Posterior cingulate gyrus (tissue), 11 donors: ENCODE data around the gene C10orf120.

Source experiments
- DNase-seq, 10 donors: peaks; one replicate each; pipeline versions ENCODE4 v3.0.0 to v3.0.0-alpha.2; 2020 to 2021; ENCODE audit warnings: mixed read lengths in 3 of 10
- intact Hi-C: fragments of 100-400 bp; cut with DNase I; formaldehyde crosslinking; loops from one replicate; pipeline ENCODE4 v1.15.1; 2023

C10orf120 gene

GRCh38 chr10:122699796-122700455, at the start of gene C10orf120:
Gene C10orf120, minus strand, starts transcription at chr10:122699846. Its CDS starts 56 bp downstream, at chr10:122699790.
- no peak for DNase-seq
- intact Hi-C loops, result loop anchor here (5.0 kb wide), 1 partner anchor 358 kb away; no protein-coding TSS in a partner anchor

- intact Hi-C loops, result no loop called here
- DNase-seq, result no peak
These were observed 48.9 kb upstream of the C10orf120 start for GRCh38 chr10:122748496-122748895.

- intact Hi-C loops, result no loop called here
These were observed 46.8 kb upstream of the C10orf120 start for GRCh38 chr10:122746408-122746807.

GRCh38 chr10:122744257-122744656, 44.6 kb upstream of the C10orf120 start:
- intact Hi-C loops, result no loop called here
- no peak for DNase-seq

More at GRCh38 chr10:122746408-122746807, 46.8 kb upstream of the C10orf120 start:
- DNase-seq, result no peak

DNA sequence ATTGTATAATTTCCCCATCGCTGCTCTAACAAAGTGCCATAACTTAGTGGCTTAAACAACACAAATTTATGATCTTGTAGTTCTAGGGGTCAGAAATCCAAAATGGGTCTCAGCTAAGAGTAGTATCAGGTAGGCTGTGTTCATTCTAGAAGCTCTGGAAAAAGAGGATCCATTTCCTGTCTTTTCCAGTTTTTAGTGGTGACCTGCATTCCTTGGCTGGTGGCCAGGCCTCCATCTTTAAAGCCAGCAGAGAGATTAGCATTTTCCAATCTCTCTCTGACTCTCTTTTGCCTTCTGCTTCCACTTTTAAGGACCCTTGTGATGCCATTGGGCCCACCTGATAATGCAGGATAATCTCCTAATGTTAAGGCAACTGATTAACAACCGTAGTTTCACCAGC, 41.0 kb upstream of the C10orf120 start:
- intact Hi-C loops, result no loop called here
- DNase-seq, result no peak

DNA sequence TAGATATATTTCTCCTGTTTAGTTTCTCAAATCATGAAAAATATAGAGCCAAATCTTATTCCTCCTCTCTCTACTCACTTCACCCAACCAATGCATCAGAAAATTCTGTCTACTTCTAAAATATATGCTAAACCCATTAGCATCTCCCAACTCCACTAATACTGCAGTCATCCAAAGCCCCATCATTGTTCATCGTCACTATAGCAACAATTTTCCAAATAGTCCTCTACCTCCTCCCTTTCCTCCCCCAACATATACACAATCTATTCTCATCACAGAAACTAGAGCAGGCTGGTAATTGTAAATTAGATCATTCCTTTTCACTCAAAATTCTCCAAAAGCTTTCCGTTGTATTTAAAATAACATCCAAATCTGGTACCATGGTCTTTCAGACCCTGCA, 38.4 kb upstream of the C10orf120 start:
- DNase-seq, result no peak
- intact Hi-C loops, result no loop called here

GRCh38 chr10:122733931-122734665, 34.5 kb upstream of the C10orf120 start:
- intact Hi-C loops, result no loop called here

DNA sequence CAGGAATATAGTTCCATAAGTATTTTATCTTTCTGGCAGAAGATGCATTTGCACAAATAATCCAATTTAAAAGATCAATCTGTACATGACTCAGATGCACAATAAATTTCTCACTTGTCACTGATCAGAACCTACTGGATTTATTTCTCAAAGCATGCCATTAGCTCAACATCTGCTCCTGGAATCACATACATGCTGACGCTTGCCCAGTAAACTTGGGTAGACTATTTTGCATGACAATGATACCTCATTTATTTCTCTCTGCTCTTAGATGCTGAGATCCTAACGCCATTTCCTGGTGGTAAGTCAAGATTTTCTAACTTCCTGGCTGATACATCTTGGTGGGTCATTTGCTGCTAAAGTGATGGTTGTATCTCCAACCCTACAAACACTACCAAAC, 33.8 kb upstream of the C10orf120 start:
- DNase-seq, result no peak
- intact Hi-C loops, result no loop called here

More at GRCh38 chr10:122733931-122734665, 34.5 kb upstream of the C10orf120 start:
- DNase-seq, result peak in 2 of 10 donors; percentile 73 to 78

DNA sequence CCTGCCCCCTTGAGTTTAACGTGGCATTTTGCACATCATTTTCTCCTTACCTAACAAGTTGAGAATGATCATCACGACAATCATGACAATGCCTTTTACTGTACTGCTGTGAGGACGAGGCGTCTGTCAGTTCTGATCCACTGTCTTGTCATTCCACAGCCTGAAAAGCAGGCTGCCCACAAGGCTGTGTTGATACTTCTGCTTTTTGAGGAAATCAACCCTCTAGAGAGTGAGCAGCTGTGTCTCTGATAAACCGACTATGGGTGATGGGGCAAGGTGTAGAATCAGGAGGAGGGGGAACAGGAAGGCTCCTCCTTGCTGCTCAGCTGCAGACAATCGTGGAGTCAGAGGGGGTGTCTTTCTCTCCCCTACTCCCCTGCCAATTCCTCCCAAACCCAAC, 30.6 kb upstream of the C10orf120 start:
- DNase-seq, result no peak
- intact Hi-C loops, result no loop called here

DNA sequence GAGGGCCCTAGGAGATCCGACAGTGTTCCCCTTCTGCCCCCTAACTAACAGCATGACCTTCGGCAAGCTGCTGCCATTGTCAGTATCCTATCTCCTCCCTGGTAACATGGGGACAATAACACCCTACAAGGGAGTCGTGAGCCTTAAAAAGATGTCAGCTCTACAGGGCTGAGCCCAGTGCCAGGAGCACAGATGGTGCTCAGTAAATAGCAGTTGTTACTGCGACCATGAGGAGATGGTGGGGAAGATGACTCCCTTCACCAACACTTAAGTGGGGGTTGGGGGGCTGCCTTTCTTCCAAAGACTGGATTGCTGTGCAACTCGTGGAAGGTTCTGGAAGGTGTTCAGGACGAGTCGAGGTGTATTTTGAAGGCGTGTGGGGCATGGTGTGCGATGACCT, 29.5 kb upstream of the C10orf120 start:
- DNase-seq, result no peak
- intact Hi-C loops, result no loop called here

DNA sequence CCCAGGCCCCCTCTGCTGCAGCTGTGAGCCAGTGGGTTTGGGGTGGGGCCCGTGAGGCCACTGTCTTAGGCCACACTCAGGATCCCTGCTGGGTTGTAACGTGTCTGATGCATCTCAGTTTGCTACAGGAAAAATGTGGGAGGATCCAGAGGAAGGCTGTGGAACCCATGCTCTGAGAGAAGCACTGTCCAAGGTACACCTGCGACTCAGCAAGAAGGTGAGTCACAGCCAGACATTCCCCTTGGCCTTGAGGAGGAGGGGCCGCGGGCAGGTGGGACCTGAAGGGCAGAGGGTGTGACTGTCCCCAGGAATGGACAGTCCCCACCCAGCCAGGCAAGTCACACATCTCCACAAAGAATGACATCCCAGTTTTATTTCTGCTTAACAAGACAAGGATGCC, 27.8 kb upstream of the C10orf120 start:
- DNase-seq, result no peak
- intact Hi-C loops, result no loop called here

DNA sequence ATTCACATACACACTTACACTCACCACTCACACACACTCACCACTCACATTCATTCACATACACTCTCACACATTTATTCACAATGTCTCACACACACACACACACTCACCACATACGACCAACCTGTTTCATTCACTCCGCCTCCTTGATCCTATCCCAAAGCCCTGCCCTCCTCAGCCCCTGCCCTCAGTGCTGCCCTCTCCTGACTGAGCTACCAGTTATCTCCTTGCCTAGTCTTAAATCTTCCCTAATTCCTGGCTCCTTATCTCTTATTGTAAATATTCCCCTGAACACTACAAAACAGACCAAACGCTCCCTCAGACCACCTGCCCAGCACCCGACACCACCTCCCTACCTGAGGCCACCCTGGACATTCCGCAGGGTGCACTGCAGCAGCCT, 26.1 kb upstream of the C10orf120 start:
- DNase-seq, result no peak
- intact Hi-C loops, result no loop called here

GRCh38 chr10:122725006-122725405, 25.4 kb upstream of the C10orf120 start:
- intact Hi-C loops, result no loop called here
- DNase-seq, result no peak

DNA sequence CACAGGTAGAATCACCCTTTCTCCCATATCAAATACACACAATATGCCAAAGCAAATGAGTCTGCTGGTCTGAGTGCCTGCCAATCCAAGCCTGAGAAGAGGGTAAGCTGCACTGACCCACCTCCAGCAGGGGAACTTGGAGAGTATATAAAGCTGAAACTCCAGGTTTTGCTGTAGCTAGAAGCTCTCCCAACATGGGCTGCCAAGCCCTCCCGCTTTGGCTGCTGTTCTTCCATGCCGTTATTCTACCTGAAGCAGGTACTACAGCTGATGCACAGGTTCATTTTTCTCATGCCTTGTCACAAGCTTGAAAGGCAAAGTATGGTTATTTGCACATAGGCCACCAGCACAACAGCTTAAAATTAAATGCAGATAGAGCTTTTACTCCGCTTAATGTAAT, 21.5 kb upstream of the C10orf120 start:
- no peak for DNase-seq
- intact Hi-C loops, result no loop called here

DNA sequence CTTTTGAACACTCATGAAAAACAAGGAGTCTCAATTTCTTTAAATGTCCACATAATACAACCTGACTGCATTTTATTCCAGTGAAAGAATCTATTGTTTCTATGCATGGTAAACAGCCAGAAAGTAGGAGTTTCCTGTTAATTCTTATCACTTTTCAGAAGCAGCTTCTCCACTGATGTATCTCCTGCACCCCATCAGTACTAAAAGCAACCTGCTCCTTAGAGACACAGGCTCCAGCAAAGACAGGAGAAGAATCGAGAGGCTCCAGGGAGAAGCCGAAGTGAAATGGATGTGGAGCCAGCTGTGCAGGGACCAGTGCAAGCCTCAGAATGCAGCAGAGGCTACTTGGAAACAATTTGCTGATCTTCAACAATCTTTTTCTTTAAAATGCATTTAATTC, 16.4 kb upstream of the C10orf120 start:
- DNase-seq, result no peak
- intact Hi-C loops, result no loop called here

DNA sequence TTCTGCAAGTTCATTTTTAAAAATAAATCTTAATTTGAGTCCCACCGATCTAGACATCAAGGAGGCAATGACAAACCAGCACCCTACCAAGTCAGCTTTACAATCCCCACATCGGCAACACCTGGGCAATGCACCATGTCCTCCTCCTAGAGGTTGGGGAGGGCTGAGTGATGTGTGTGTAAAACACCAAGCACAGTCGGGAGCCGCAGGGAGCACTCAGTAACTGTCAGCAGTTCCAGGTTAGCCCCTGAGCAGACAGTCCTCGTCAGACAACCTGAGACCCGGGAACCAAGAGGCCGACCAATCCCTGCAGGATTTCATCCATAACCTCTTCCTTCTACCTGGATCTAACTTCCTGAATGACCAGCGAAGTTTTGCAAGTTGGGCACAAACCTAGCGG, 15.9 kb upstream of the C10orf120 start:
- no peak for DNase-seq
- intact Hi-C loops, result no loop called here

DNA sequence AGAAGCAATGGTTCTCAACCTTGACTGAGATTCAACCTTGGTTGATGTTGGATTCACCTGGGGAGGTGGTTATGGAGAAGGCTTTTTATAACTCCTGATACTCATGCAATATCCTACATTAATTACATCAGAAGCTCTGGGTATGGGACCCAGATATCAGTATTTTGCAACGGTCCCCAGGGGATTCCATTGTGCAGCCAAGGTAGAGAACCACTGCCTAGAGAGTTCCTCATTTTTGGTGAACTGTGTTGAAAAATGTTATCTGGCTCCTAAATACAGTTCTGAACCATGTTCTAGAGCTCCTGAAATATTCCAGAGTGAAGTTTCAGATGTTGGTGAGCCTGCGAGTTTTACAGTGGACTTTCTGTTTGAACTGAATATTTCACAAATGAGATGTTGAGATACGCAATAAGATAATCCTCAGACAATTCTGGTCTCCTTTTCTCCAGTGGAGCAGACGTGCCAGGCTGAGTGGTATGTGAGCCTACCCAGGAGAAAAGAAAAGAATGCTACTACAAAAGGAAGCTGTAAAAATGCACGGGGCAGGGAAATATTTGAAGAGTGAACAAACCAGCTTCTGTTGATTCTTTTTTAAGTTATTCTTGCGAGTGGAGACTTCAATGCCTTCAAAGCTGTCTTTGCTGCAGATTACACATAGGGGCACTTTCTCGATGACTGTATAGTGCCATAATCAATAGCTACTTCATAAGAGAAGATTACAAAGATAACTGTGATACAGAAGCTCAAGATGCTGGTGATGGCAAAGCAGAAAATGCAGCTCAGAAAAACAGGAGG, 13.6 kb upstream of the C10orf120 start:
- no peak for DNase-seq
- intact Hi-C loops, result no loop called here

GRCh38 chr10:122710576-122710975, 10.9 kb upstream of the C10orf120 start:
- intact Hi-C loops, result no loop called here

GRCh38 chr10:122709971-122710370, 10.3 kb upstream of the C10orf120 start:
- intact Hi-C loops, result no loop called here
- DNase-seq, result no peak

More at GRCh38 chr10:122710576-122710975, 10.9 kb upstream of the C10orf120 start:
- no peak for DNase-seq

DNA sequence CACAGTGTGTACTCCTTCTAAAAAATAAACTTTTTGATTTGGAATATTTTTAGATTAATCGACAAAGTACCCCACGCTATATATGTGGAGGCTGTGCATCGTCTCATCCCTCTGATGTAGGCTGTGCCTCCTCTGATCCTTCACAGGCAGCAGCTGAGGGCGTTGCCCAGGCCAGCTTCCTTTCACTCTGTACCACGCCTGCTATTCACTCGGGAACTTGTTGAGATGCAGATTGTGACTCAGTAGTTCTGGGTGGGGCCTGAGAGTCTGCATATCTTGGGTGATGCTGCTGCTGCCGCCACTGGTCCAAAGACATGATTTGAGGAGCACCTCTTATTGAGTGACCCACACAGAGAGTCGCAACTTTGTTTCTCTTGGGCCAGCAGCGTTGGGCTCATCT, 7.9 kb upstream of the C10orf120 start:
- intact Hi-C loops, result loop anchor here (2.0 kb wide), 1 partner anchor 59 kb away; no protein-coding TSS in a partner anchor
- DNase-seq, result no peak

- intact Hi-C loops, result loop anchor here (2.0 kb wide), 1 partner anchor 58 kb away; no protein-coding TSS in a partner anchor
- no peak for DNase-seq
These were observed 7.3 kb upstream of the C10orf120 start for GRCh38 chr10:122706947-122707346.
